ENCODE data around the gene LZTR1.

Gene LZTR1

GRCh38 chr22:20979243-20979809, 2.8 kb upstream of the LZTR1 start:
- DNase-seq = peak in 21 of 56 donors; percentile 14 to 80 (median 36)

- no peak for DNase-seq
Observed at GRCh38 chr22:20979940-20980453, 2.1 kb upstream of the LZTR1 start.

GRCh38 chr22:20980523-20980922, 1.6 kb upstream of the LZTR1 start:
- no peak for DNase-seq

- DNase-seq = no peak
Observed at GRCh38 chr22:20980938-20981722, 967 bp upstream of the LZTR1 start.

- peak in 1 of 56 donors; percentile 60 for DNase-seq
Observed at GRCh38 chr22:20982563-20982882, 426 bp downstream of the LZTR1 start.

- DNase-seq = no peak
Observed at GRCh38 chr22:20983081-20983771, 1.1 kb downstream of the LZTR1 start.

- DNase-seq = no peak
Observed at GRCh38 chr22:20985720-20986119, 3.6 kb downstream of the LZTR1 start.

- DNase-seq = no peak
Observed at GRCh38 chr22:20986365-20986764, 4.3 kb downstream of the LZTR1 start.

- DNase-seq = no peak
Observed at GRCh38 chr22:20987375-20987774, 5.3 kb downstream of the LZTR1 start.

GRCh38 chr22:20988573-20989322, 6.7 kb downstream of the LZTR1 start:
- no peak for DNase-seq

- no peak for DNase-seq
Observed at GRCh38 chr22:20989323-20990138, 7.4 kb downstream of the LZTR1 start.

GRCh38 chr22:20990184-20991180, 8.4 kb downstream of the LZTR1 start:
- DNase-seq = no peak

- DNase-seq = no peak
Observed at GRCh38 chr22:20991252-20992055, 9.4 kb downstream of the LZTR1 start.

- DNase-seq = no peak
Observed at GRCh38 chr22:20992056-20992442, 10.0 kb downstream of the LZTR1 start.

GRCh38 chr22:20992456-20993303, 10.6 kb downstream of the LZTR1 start:
- DNase-seq = no peak

GRCh38 chr22:20993304-20994127, 11.4 kb downstream of the LZTR1 start:
- no peak for DNase-seq

Measured in amygdala (tissue), 56 donors.